Liver (tissue), 9 donors: Measurements from ENCODE around the gene TREML2. TPM values are rescaled to one million over a fixed set of nuclear protein-coding genes. Genes with fewer than 3 reads are reported as not detected.

ENCODE experiments used
- DNase-seq: peaks from one replicate; pipeline ENCODE4 v3.0.0-alpha.2; 2017; ENCODE audit warnings: low spot score
- H3K27ac ChIP-seq, 2 donors: one replicate each; pipeline ENCODE4 v1.7.0; 2013; ENCODE audit warnings: inconsistent platforms in 2 of 2, low read length in 2 of 2, control low read depth in 1 of 2, low read depth in 1 of 2, mild to moderate bottlenecking in 1 of 2
- H3K27me3 ChIP-seq, 4 donors: one replicate each; pipeline versions ENCODE4 v1.6.1 to v1.7.0; 2013; ENCODE audit warnings: low read length in 3 of 4, inconsistent platforms in 1 of 4, mild to moderate bottlenecking in 1 of 4, moderate library complexity in 1 of 4; ENCODE audit not compliant: control insufficient read depth in 4 of 4, insufficient read depth in 4 of 4
- H3K36me3 ChIP-seq, 4 donors: one replicate each; pipeline versions ENCODE4 v1.6.1 to v1.7.0; 2013; ENCODE audit warnings: low read length in 3 of 4, mild to moderate bottlenecking in 3 of 4, low read depth in 1 of 4, moderate library complexity in 1 of 4; ENCODE audit not compliant: control insufficient read depth in 4 of 4, insufficient read depth in 3 of 4
- H3K4me1 ChIP-seq, 4 donors: one replicate each; pipeline versions ENCODE4 v1.6.1 to v1.7.0; 2013; ENCODE audit warnings: low read length in 3 of 4, mild to moderate bottlenecking in 3 of 4, moderate library complexity in 1 of 4; ENCODE audit not compliant: control insufficient read depth in 4 of 4, insufficient read depth in 4 of 4
- H3K4me3 ChIP-seq, 3 donors: one replicate each; pipeline versions ENCODE4 v1.6.1 to v1.7.0; 2013; ENCODE audit warnings: low read length in 3 of 3, control low read depth in 1 of 3, low read depth in 1 of 3, mild to moderate bottlenecking in 1 of 3
- H3K9ac ChIP-seq, 2 donors: one replicate each; pipeline ENCODE4 v1.7.0; 2013; ENCODE audit warnings: low read length in 2 of 2, mild to moderate bottlenecking in 2 of 2, moderate library complexity in 2 of 2, control low read depth in 1 of 2, low read depth in 1 of 2
- H3K9me3 ChIP-seq, 4 donors: one replicate each; pipeline versions ENCODE4 v1.6.1 to v1.7.0; 2013; ENCODE audit warnings: low read length in 3 of 4; ENCODE audit not compliant: control insufficient read depth in 4 of 4
- ATF3 ChIP-seq: IDR thresholded peaks from 2 replicates; pipeline ENCODE4 v1.6.1; 2016; ENCODE audit warnings: antibody characterized with exemption
- EGR1 ChIP-seq, 2 donors: IDR thresholded peaks; 2 replicates each; pipeline ENCODE4 v1.6.1; 2016 to 2018; ENCODE audit warnings: antibody characterized with exemption in 2 of 2, low read depth in 2 of 2
- FOXA1 ChIP-seq: IDR thresholded peaks from 2 replicates; pipeline ENCODE4 v1.6.1; 2016; ENCODE audit warnings: antibody characterized with exemption
- FOXA2 ChIP-seq: IDR thresholded peaks from 2 replicates; pipeline ENCODE4 v1.6.1; 2016; ENCODE audit warnings: antibody characterized with exemption
- GABPA ChIP-seq, 2 donors: IDR thresholded peaks in 1 of 2; conservative IDR thresholded peaks in 1 of 2; 2 replicates each; pipeline ENCODE4 v1.6.1; 2016; ENCODE audit warnings: antibody characterized with exemption in 2 of 2, mild to moderate bottlenecking in 1 of 2, moderate library complexity in 1 of 2
- HNF4A ChIP-seq, 2 donors: conservative IDR thresholded peaks; 2 replicates each; pipeline ENCODE4 v1.6.1; 2016; ENCODE audit warnings: antibody characterized with exemption in 2 of 2, mild to moderate bottlenecking in 2 of 2
- HNF4G ChIP-seq: IDR thresholded peaks from 2 replicates; pipeline ENCODE4 v1.6.1; 2016; ENCODE audit warnings: antibody characterized with exemption
- JUND ChIP-seq, 2 donors: IDR thresholded peaks; 2 replicates each; pipeline ENCODE4 v1.6.1; 2016; ENCODE audit warnings: antibody characterized with exemption in 2 of 2
- MAX ChIP-seq: IDR thresholded peaks from 2 replicates; pipeline ENCODE4 v1.6.1; 2016; ENCODE audit warnings: antibody characterized with exemption
- NR2F2 ChIP-seq: IDR thresholded peaks from 2 replicates; pipeline ENCODE4 v1.6.1; 2016; ENCODE audit warnings: antibody characterized with exemption
- RAD21 ChIP-seq, 2 donors: IDR thresholded peaks; 2 replicates each; pipeline ENCODE4 v1.6.1; 2016; ENCODE audit warnings: antibody characterized with exemption in 2 of 2, mild to moderate bottlenecking in 2 of 2
- RXRA ChIP-seq, 2 donors: IDR thresholded peaks; 2 replicates each; pipeline ENCODE4 v1.6.1; 2017 to 2018; ENCODE audit warnings: antibody characterized with exemption in 2 of 2, mild to moderate bottlenecking in 1 of 2
- SP1 ChIP-seq: IDR thresholded peaks from 2 replicates; pipeline ENCODE4 v1.6.1; 2018; ENCODE audit warnings: antibody characterized with exemption, mild to moderate bottlenecking
- TAF1 ChIP-seq: conservative IDR thresholded peaks from 2 replicates; pipeline ENCODE4 v1.6.1; 2016; ENCODE audit warnings: antibody characterized with exemption, mild to moderate bottlenecking
- YY1 ChIP-seq: IDR thresholded peaks from 2 replicates; pipeline ENCODE4 v1.6.1; 2016; ENCODE audit warnings: antibody characterized with exemption, mild to moderate bottlenecking
- ZBTB33 ChIP-seq: IDR thresholded peaks from 2 replicates; pipeline ENCODE4 v1.6.1; 2016; ENCODE audit warnings: antibody characterized with exemption
- WGBS: extraction: QIAGEN DNeasy Blood & Tissue Kit; methylation state at CpG from one replicate; pipeline ENCODE4 v1.1.7; 2013; 5-methylcytosine and 5-hydroxymethylcytosine counted together
- polyA plus RNA-seq, 2 donors: library from polyadenylated mRNA; stranded (reverse) in 1 of 2; unstranded in 1 of 2; fragments of 200-250 nt in 1 of 2; fragments of >200 nt in 1 of 2; fragmentation: Nextera tagmentation in 1 of 2; extraction: Ambion mirVana in 1 of 2; gene quantifications; one replicate each; pipeline versions ENCODE4 v1.2.1 to v1.2.3, GENCODE V29; 2013 to 2015
- total RNA-seq, 2 donors: library from RNA; depleted of rRNA; stranded (reverse); fragments of >200 nt; gene quantifications; one replicate each; pipeline ENCODE4 v1.2.3, GENCODE V29; 2014
- TF ChIP-seq, protein P1 (sequence below): fragments of 150-350 bp; IDR thresholded peaks from 2 replicates; pipeline ENCODE4 v1.5.1; 2017; ENCODE audit warnings: improper control_type of control experiment, low read depth, low read length; ENCODE audit not compliant: missing input control
- donor health status: healthy.
- donor health status: healthy.
- donor health status: healthy.
- donor health status: healthy.
- donor health status: healthy.

The TREML2 gene
- total and polyA plus RNA-seq, 4 donors = 0.03 to 9.8 (median 0.23) TPM

DNA sequence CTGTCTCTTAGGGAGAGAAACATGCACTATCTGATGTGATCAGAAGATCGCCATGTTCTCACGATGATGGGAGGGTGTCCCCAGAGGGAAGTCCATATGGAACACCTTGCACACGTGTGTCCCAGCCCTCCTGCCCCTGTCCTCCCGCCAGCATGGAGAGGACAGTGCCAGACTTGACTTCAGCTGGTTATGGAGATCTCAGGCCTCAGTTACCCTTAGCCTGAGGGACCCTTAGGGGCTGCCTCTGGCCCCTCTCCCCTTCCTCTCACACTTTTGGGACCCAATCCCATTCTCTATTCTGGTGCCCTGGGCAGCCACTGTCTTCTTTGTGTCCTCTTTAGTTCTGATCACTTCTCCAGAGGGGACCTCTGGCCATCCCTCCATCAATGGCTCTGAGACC lies 28.8 kb upstream of the TREML2 start:
- H3K4me1 ChIP-seq = no peaks in the 10 kb centered on the region
- WGBS = 87% methylated on average over 4 of the region's 4 CpGs
- H3K4me3 ChIP-seq = no peak overlapping the region
- TF ChIP-seq, protein P1, sequence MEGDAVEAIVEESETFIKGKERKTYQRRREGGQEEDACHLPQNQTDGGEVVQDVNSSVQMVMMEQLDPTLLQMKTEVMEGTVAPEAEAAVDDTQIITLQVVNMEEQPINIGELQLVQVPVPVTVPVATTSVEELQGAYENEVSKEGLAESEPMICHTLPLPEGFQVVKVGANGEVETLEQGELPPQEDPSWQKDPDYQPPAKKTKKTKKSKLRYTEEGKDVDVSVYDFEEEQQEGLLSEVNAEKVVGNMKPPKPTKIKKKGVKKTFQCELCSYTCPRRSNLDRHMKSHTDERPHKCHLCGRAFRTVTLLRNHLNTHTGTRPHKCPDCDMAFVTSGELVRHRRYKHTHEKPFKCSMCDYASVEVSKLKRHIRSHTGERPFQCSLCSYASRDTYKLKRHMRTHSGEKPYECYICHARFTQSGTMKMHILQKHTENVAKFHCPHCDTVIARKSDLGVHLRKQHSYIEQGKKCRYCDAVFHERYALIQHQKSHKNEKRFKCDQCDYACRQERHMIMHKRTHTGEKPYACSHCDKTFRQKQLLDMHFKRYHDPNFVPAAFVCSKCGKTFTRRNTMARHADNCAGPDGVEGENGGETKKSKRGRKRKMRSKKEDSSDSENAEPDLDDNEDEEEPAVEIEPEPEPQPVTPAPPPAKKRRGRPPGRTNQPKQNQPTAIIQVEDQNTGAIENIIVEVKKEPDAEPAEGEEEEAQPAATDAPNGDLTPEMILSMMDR = no peak
- TF ChIP-seq RAD21 (IDR thresholded peaks at IDR 0.05) = no peak
- no peak for TF ChIP-seq EGR1 (IDR thresholded peaks at IDR 0.05; ENCODE audit: low read depth in 2 of 2)
- TF ChIP-seq JUND (IDR thresholded peaks at IDR 0.05) = no peak
- TF ChIP-seq NR2F2 = no peak
- no peak for TF ChIP-seq FOXA1
- no peak for TF ChIP-seq HNF4G
- TF ChIP-seq HNF4A (conservative IDR thresholded peaks at IDR 0.05) = no peak
- TF ChIP-seq FOXA2 = no peak
- no peak for TF ChIP-seq RXRA (IDR thresholded peaks at IDR 0.05)
- TF ChIP-seq TAF1 = no peak
- TF ChIP-seq YY1 = no peak
- TF ChIP-seq SP1 = no peak
- TF ChIP-seq MAX = no peak
- TF ChIP-seq ZBTB33 = no peak
- no peak for TF ChIP-seq GABPA (IDR thresholded peaks at IDR 0.05 in 1 of 2, conservative IDR thresholded peaks at IDR 0.05 in 1 of 2)
- no peak for TF ChIP-seq ATF3
- peaks cover 0 to 13% (median 0%) of the 10 kb centered on the region in 4 donors for H3K27me3 ChIP-seq
- no peak for DNase-seq
- H3K9me3 ChIP-seq = no peaks in the 10 kb centered on the region
- no peak overlapping the region for H3K27ac ChIP-seq
- no peaks in the 10 kb centered on the region for H3K36me3 ChIP-seq
- no peak overlapping the region for H3K9ac ChIP-seq

- H3K36me3 ChIP-seq = no peaks in the 10 kb centered on the region
- WGBS = 56% methylated on average over 5 of the region's 5 CpGs
- TF ChIP-seq RAD21 (IDR thresholded peaks at IDR 0.05) (peak in 1 of 2 donors; percentile 27), FOXA1 (no peak)
- H3K27me3 ChIP-seq = peaks cover 0 to 13% (median 0%) of the 10 kb centered on the region in 4 donors
- no peak overlapping the region for H3K9ac ChIP-seq
- H3K9me3 ChIP-seq = no peaks in the 10 kb centered on the region
- no peak overlapping the region for H3K4me3 ChIP-seq
- no peak for DNase-seq
- no peak overlapping the region for H3K27ac ChIP-seq
- H3K4me1 ChIP-seq = no peaks in the 10 kb centered on the region
These were observed 27.7 kb upstream of the TREML2 start for GRCh38 chr6:41228616-41229015.
